B cell (primary cell): ENCODE results near the gene MCF2L. TPM values are rescaled to one million over a fixed set of nuclear protein-coding genes. Genes with fewer than 3 reads are reported as not detected.

Experiments
- ATAC-seq: fragments of 200-7000 bp; cut with Tn5 transposase; one replicate; pipeline ENCODE4 v1.10.0; 2021; ENCODE audit warnings: low read depth, mild to moderate bottlenecking, moderate number of reproducible peaks, moderate library complexity
- CTCF ChIA-PET: fragments of 350-600 bp; sonication (Branson Sonifier 250); formaldehyde crosslinking; loops from one replicate; lab custom pipeline; 2021; ENCODE audit warnings: antibody characterized with exemption, inconsistent platforms; lab: Charles Lee
- POLR2A ChIA-PET: fragments of 350-600 bp; sonication (Branson Sonifier 250); formaldehyde crosslinking; loops from one replicate; lab custom pipeline; 2021; ENCODE audit warnings: antibody characterized with exemption; lab: Charles Lee
- DNase-seq: peaks from one replicate; pipeline ENCODE4 v3.0.0; 2013
- H2AFZ ChIP-seq: 2 replicates; pipeline ENCODE4 v1.6.1; 2012; ENCODE audit warnings: mild to moderate bottlenecking, low read depth, low read length; ENCODE audit not compliant: insufficient read depth, poor library complexity, severe bottlenecking
- H3K27ac ChIP-seq, 2 donors: 1 replicate in 1 of 2; 2 replicates in 1 of 2; pipeline ENCODE4 v1.5.1; 2012 to 2013; ENCODE audit warnings: low read length in 2 of 2, mild to moderate bottlenecking in 2 of 2, moderate library complexity in 1 of 2
- H3K27me3 ChIP-seq, 4 experiments: fragments of 200-600 bp in 1 of 4; sonication (generic) in 1 of 4; replicated peaks in 1 of 4; 1 replicate in 2 of 4; 2 replicates in 2 of 4; pipeline versions ENCODE4 v1.6.1 to v1.7.0; 2013 to 2016; ENCODE audit warnings: low read length in 3 of 4, mild to moderate bottlenecking in 2 of 4, mixed read lengths in 1 of 4, moderate library complexity in 1 of 4; ENCODE audit not compliant: insufficient read depth in 4 of 4, control insufficient read depth in 3 of 4; ENCODE audit errors: control extremely low read depth in 1 of 4
- H3K36me3 ChIP-seq, 2 experiments: replicated peaks in 1 of 2; 1 replicate in 1 of 2; 2 replicates in 1 of 2; pipeline versions ENCODE4 v1.6.1 to v1.7.1; 2013; ENCODE audit warnings: low read length in 1 of 2; ENCODE audit not compliant: insufficient read depth in 2 of 2, control insufficient read depth in 1 of 2; ENCODE audit errors: control extremely low read depth in 1 of 2, extremely low read depth in 1 of 2
- H3K4me1 ChIP-seq, 2 donors: fragments of 200-600 bp in 1 of 2; sonication (generic) in 1 of 2; 1 replicate in 1 of 2; 2 replicates in 1 of 2; pipeline versions ENCODE4 v1.5.1 to v1.6.1; 2013 to 2017; ENCODE audit warnings: low read length in 2 of 2; ENCODE audit not compliant: control insufficient read depth in 2 of 2, insufficient read depth in 2 of 2
- H3K4me2 ChIP-seq: replicated peaks from 2 replicates; pipeline ENCODE3; 2012; ENCODE audit warnings: mild to moderate bottlenecking, low read depth, low read length; ENCODE audit not compliant: poor library complexity, severe bottlenecking
- H3K4me3 ChIP-seq, 5 experiments: fragments of 200-600 bp in 1 of 5; sonication (generic) in 1 of 5; 1 replicate in 3 of 5; 2 replicates in 2 of 5; pipeline versions ENCODE4 v1.5.1 to v1.7.0; 2011 to 2016; ENCODE audit warnings: low read length in 4 of 5, mild to moderate bottlenecking in 4 of 5, low read depth in 2 of 5, control low read depth in 1 of 5, moderate library complexity in 1 of 5; ENCODE audit not compliant: insufficient read depth in 1 of 5; ENCODE audit errors: control extremely low read depth in 1 of 5, extremely low read depth in 1 of 5
- H3K79me2 ChIP-seq: fragments of 200-600 bp; sonication (generic); one replicate; pipeline ENCODE4 v1.6.0; 2016; ENCODE audit warnings: low read length; ENCODE audit not compliant: control insufficient read depth, insufficient read depth
- H3K9ac ChIP-seq: fragments of 200-600 bp; sonication (generic); 2 replicates; pipeline ENCODE4 v1.6.1; 2017; ENCODE audit warnings: mild to moderate bottlenecking, low read length, moderate library complexity
- H3K9me3 ChIP-seq, 3 donors: one replicate each; pipeline versions ENCODE4 v1.6.1 to v1.7.1; 2013; ENCODE audit warnings: low read length in 2 of 3; ENCODE audit not compliant: control insufficient read depth in 2 of 3, insufficient read depth in 1 of 3; ENCODE audit errors: control extremely low read depth in 1 of 3
- H4K20me1 ChIP-seq: 2 replicates; pipeline ENCODE4 v1.6.0; 2012; ENCODE audit warnings: mild to moderate bottlenecking, low read length; ENCODE audit not compliant: insufficient read depth, control insufficient read depth, poor library complexity, severe bottlenecking
- H3K27ac Mint-ChIP-seq: one replicate; pipeline ENCODE4 v1.8.0; 2021; ENCODE audit warnings: mixed read lengths
- H3K27me3 Mint-ChIP-seq: one replicate; pipeline ENCODE4 v1.8.0; 2021; ENCODE audit warnings: mixed read lengths
- H3K4me1 Mint-ChIP-seq: one replicate; pipeline ENCODE4 v1.8.0; 2021; ENCODE audit warnings: mixed read lengths
- H3K4me3 Mint-ChIP-seq: one replicate; pipeline ENCODE4 v1.8.0; 2021; ENCODE audit warnings: mixed read lengths
- H3K9me3 Mint-ChIP-seq: one replicate; pipeline ENCODE4 v1.8.0; 2022; ENCODE audit warnings: mixed read lengths; ENCODE audit not compliant: insufficient read depth
- CTCF ChIP-seq: fragments of 200-600 bp; IDR thresholded peaks from one replicate; pipeline ENCODE4 v1.8.0; 2022; ENCODE audit warnings: antibody characterized with exemption, mild to moderate bottlenecking
- EZH2 ChIP-seq: IDR thresholded peaks from 2 replicates; pipeline ENCODE4 v1.6.1; 2012; ENCODE audit warnings: borderline replicate concordance, low read depth, mild to moderate bottlenecking, moderate library complexity, low read length; ENCODE audit not compliant: insufficient read depth, poor library complexity, severe bottlenecking
- WGBS: methylation state at CpG from one replicate; pipeline ENCODE4 v1.1.5; 2013; ENCODE audit warnings: missing lambda C conversion rate; ENCODE audit not compliant: insufficient coverage; 5-methylcytosine and 5-hydroxymethylcytosine counted together
- intact Hi-C: fragments of 100-400 bp; cut with micrococcal nuclease; formaldehyde crosslinking; loops from one replicate; pipeline ENCODE4 v1.10.0; 2022
- polyA plus RNA-seq: library from polyadenylated mRNA; depleted of rRNA; stranded (reverse); fragments of >200 nt; gene quantifications from 2 replicates; pipeline ENCODE4 v1.2.3, GENCODE V29; 2012
- total RNA-seq, 2 donors: library from RNA; stranded (reverse); fragments of 120-200 nt in 1 of 2; gene quantifications; 1 replicate in 1 of 2; 2 replicates in 1 of 2; pipeline versions ENCODE4 v1.2.3 to v1.2.4, GENCODE V29; 2013 to 2022

MCF2L gene
- total and polyA plus RNA-seq, 2 donors (not counting 1 experiment from before 2014, with no cell fraction given): 3.7 to 8.2 TPM

GRCh38 chr13:113082198-113083021 lies 113.4 kb downstream of the MCF2L start:
- WGBS: 82% methylated on average over 16 of the region's 26 CpGs
- CTCF ChIA-PET: no interaction called here
- Mint-ChIP-seq H3K27me3 (no peaks in the 10 kb centered on the region), H3K4me3 (no peak overlapping the region), H3K9me3 (no peaks in the 10 kb centered on the region), H3K27ac (no peak overlapping the region), H3K4me1 (no peaks in the 10 kb centered on the region)
- POLR2A ChIA-PET: no interaction called here
- H3K36me3 ChIP-seq: no peaks in the 10 kb centered on the region
- intact Hi-C loops: no loop called here
- H3K27ac ChIP-seq: no peak overlapping the region
- H3K9ac ChIP-seq: no peak overlapping the region
- H2AFZ ChIP-seq: no peak overlapping the region
- H3K4me1 ChIP-seq: no peaks in the 10 kb centered on the region
- no peaks in the 10 kb centered on the region for H3K79me2 ChIP-seq
- no peak overlapping the region for H3K4me2 ChIP-seq
- H4K20me1 ChIP-seq: no peaks in the 10 kb centered on the region
- H3K9me3 ChIP-seq: peaks cover 0 to 28% (median 0%) of the 10 kb centered on the region in 3 donors
- H3K4me3 ChIP-seq: no peak overlapping the region
- no peaks in the 10 kb centered on the region for H3K27me3 ChIP-seq
- TF ChIP-seq EZH2 (no peak), CTCF (no peak)
- DNase-seq (no peak), ATAC-seq (no peak)

DNA sequence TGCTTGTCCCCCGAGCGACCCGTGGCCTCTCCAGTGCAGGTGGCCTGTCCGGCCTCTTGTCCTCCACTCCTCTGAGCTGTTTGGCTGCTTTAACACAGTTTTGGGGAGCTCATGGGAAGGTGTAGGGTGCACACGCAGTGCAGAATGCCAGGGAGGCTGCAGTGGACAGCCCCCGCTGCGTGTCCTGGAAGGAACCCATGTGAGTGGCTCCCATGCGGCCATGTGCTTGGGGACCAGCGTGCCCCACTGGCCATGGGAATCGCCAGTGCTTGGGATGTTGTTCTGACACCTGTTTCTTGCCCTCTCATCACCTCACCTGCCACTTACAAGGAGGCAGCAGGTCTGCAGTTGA lies 114.0 kb downstream of the MCF2L start:
- Mint-ChIP-seq H3K27ac (no peak overlapping the region), H3K9me3 (no peaks in the 10 kb centered on the region), H3K4me3 (no peak overlapping the region), H3K27me3 (no peaks in the 10 kb centered on the region), H3K4me1 (no peaks in the 10 kb centered on the region)
- intact Hi-C loops: no loop called here
- no peak for ATAC-seq
- no peaks in the 10 kb centered on the region for H3K36me3 ChIP-seq
- no peaks in the 10 kb centered on the region for H3K79me2 ChIP-seq
- H3K27ac ChIP-seq: no peak overlapping the region
- H3K4me3 ChIP-seq: no peak overlapping the region
- H3K27me3 ChIP-seq: no peaks in the 10 kb centered on the region
- CTCF ChIA-PET: no interaction called here
- H4K20me1 ChIP-seq: no peaks in the 10 kb centered on the region
- TF ChIP-seq CTCF (no peak), EZH2 (no peak)
- WGBS: 84% methylated on average over 10 of the region's 10 CpGs
- H3K4me2 ChIP-seq: no peak overlapping the region
- POLR2A ChIA-PET: no interaction called here
- H3K9ac ChIP-seq: no peak overlapping the region
- no peak for DNase-seq
- H2AFZ ChIP-seq: no peak overlapping the region
- peaks cover 0 to 28% (median 0%) of the 10 kb centered on the region in 3 donors for H3K9me3 ChIP-seq
- no peaks in the 10 kb centered on the region for H3K4me1 ChIP-seq
